Left cardiac atrium (tissue), 4 donors: ENCODE measurements around the gene TAB2. TPM values are rescaled to one million over a fixed set of nuclear protein-coding genes. Genes with fewer than 3 reads are reported as not detected.
"Not testable (repeated sequence)": the region's sequence is repeated elsewhere in the genome, so short reads cannot be mapped to it uniquely, and the experiment has no call there.

Experiments
- ATAC-seq, 2 donors: fragments of 200-7000 bp; cut with Tn5 transposase; one replicate each; pipeline ENCODE4 v1.9.1; 2020; ENCODE audit warnings: mild to moderate bottlenecking in 2 of 2, moderate library complexity in 2 of 2
- DNase-seq: peaks from one replicate; pipeline ENCODE4 v3.0.0-alpha.2; 2020
- intact Hi-C, 2 donors: fragments of 100-400 bp; cut with DNase I; formaldehyde crosslinking; loops; one replicate each; pipeline versions ENCODE4 v1.14.1 to v1.15.1; 2022 to 2023
- total RNA-seq, 2 donors: library from RNA; stranded (reverse); fragmentation: NEBNext Ultra II Directional; extraction: Animal tissue kit (Norgen Biotek cat#: 25700); gene quantifications; one replicate each; pipeline ENCODE4 v1.2.1, GENCODE V29; 2021
- donor health status: DM: no; HTN: yes; CAD: no.
- donor health status: DM: no; HTN: yes; CAD: no; lungs with severe emphysema.
- donor health status: DM: yes; HTN: yes; CAD: no.
- donor health status: Dilated cardiomyopathy.

The TAB2 gene
- total RNA-seq, 2 donors from 2014 or later: 45.6 to 56.3 TPM

DNA sequence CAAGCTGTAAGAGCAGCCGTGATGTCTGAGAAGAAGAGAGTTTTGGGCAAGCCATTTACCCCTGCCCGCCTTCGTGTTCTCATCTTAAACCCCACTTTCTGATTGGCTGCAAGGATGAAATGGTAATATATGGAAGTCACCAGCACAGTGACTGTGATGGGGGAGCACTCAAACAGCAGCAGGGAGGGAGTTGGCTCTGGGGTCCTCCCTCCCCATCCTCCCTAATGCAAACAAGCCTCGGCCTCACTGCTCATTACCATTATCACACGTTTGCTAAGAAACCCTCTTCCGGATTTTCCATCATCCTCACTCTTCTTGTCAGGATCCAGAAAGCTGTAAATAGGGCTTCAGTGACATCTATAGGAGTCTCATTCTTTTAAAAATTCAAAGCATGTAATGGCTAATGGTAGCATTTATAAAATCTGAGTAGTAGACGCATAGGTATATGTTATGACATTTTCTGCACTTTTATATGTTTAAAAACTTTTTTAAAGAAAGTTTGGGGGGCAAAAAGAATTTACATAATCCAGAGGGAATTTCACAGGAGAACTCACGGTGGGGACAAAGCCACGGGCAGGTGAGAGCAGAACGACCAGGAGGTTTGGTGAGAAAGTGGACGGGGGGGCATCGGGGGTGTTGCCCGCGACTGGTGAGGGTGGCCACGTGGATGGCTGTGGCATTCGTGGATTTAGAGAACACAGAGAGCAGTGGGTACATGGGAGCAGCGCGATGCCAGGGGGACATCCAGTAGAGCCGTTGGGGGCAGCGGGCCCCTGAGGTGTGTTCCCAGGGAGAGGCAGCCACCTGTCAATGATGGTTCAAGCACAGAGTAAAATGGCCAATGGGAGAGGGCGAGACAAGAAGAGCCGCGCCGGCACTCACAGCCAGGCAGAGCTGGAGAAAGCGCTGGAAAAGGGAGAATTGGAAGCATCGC is 112.2 kb downstream of the TAB2 start:
- intact Hi-C loops: loop anchor here in 1 of 2 donors (5.0 kb wide), 2 partner anchors 342 to 402 kb away; no protein-coding TSS in a partner anchor
- DNase-seq: no peak
- no peak for ATAC-seq

DNA sequence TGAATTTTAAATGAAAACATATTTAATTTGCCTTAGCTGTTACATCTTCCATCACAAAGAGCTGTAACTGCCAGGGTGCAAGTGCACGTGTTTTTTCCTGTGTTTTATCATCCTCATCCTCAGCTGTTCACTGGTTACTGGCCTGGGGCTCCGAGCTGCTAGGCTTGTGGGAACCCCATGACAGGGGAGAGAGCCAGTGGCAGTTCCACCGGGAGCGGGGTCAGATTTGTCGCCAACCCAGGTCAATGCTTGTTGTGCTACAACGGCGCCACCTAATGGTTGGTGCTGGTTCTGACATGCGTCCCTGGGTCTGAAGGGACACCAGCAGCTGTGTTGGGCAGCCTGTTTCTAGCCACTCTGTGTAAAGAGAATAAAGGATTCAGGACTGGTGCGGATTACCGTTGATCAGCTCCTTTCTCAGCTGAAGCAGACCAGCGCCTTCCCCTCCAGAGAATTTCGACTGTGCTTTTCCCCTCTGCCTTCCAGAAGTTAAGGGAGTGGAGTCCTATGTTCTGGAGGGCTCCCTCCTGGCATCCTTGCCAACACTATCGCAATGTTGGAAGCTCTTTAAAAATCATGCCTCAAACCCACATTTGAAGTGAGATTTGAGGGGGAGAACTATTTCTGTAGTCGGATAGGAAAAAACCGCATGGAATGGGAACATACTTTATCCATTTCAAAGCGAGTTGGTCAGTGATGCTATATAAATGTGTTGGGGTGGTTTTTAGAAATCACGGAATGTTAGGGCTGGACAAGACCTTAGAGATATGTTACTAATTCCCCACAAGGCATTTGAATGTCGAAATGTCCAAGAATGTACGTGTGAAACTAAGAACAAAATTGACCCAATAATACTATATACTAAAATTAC is 114.6 kb downstream of the TAB2 start:
- ATAC-seq: peak; percentile 93 to 94
- intact Hi-C loops: loop anchor here (1.0 to 5.0 kb wide), 3 partner anchors 350 to 405 kb away; no protein-coding TSS in a partner anchor
- peak; percentile 89 for DNase-seq

DNA sequence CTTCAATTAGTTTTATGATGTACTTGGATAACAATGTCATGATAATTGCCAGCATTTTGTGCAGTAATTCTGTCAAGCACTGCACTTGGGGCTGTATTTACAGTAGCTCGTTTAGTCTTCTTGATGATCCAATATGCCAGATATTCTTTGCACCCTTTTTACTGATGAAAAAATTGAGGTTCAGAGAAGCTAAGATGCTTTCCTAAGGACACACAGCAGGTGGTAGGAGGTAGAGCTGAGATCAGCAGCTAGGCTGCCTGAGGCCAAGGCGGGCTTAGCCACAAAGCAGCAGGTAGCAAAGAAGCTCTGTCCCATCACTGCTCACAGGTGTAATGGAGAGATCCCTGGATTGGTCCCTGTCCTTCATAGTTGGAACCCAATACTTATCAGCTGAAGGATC is 115.9 kb downstream of the TAB2 start:
- no peak for DNase-seq
- intact Hi-C loops: loop anchor here (2.0 to 5.0 kb wide), 2 partner anchors 405 to 406 kb away; no protein-coding TSS in a partner anchor
- ATAC-seq: no peak

DNA sequence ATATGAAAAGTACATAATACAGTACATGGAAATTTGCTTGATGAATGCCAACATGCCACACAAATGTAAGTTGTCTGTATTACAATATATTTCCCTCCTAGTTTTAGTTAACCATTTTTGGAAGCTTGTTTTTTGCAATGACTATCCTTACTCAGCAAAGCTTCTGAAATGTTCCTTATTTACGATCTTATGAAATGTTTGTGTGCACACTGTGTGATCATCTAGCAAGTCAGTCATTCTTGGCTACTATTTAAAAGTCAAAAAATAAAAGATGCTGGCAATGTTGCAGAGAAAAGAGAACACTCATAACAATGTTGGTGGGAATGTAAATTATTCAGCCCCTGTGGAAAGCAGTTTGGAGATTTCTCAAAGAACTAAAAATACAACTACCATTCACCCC is 116.4 kb downstream of the TAB2 start:
- no peak for ATAC-seq
- intact Hi-C loops: loop anchor here (2.0 to 5.0 kb wide), 2 partner anchors 405 to 407 kb away; no protein-coding TSS in a partner anchor
- DNase-seq: no peak

DNA sequence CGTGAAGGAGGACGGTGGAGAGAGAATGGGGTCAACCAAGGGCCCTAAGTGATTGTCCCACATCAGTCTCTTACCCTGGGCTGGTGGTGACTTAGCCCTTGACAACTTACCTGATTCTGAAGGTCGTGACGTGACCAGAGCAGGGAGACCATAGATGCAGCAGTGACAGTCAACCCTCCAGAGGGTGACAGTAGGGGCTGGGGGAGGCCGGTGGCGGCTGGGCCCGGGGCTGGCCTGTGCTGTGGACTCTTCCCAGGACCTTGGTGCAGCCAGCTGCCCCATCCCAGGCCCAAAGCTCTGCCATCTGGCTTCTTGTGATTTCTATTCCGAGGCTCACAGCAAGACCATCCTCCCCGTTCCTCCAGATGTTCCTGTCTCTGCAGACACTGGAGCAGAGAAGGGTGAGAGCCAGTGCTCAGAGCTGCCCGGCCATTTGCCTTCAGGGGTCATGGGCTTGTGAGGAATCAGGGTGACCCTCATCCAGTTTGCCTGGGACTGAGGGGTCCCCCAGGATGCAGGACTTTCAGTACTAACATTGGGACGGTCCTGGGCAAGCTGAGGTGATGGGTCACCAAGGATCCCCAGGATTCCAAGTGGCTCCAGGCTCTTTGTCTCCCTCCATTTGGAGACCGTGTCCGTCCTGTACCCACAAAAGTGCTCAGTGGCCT is 118.5 kb downstream of the TAB2 start:
- DNase-seq (no peak), ATAC-seq (no peak)
- intact Hi-C loops: no loop called here

DNA sequence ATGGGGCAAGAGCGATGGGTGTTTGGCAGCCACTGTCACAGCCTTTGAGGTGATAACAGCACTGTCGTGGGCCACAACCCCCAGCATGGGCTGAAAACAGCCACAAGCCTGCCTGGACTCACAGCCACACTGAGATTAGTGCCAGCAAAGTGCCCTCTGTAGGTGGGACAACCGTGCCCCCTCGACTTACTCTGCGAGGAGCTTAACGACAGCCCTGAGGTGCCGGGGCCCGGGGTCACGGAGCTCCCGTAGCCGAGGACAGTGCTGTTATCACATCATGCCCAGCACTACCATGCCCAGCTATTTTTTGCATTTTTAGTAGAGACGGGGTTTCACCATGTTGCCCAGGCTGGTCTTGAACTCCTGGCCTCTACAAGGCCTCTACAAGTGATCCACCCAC is 119.1 kb downstream of the TAB2 start:
- intact Hi-C loops: no loop called here
- no peak for DNase-seq
- no peak for ATAC-seq

DNA sequence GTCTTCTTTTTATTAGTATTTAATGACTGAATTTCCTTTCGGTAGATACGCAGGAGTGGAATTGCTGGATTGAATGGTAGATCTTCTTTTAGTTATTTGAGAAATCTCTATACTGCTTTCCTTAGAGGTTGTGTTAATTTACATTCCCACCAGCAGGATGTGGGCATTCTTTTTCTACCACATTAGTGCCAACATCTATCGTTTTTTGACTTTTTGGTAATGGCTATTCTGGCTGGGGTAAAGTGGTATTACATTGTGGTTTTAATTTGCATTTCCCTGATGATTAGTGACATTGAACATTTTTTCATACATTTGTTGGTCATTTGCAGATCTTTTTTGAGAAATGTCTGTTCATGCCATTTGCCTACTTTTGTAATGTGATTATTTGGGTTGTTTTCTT is 119.7 kb downstream of the TAB2 start:
- DNase-seq: no peak
- intact Hi-C loops: no loop called here
- no peak for ATAC-seq

DNA sequence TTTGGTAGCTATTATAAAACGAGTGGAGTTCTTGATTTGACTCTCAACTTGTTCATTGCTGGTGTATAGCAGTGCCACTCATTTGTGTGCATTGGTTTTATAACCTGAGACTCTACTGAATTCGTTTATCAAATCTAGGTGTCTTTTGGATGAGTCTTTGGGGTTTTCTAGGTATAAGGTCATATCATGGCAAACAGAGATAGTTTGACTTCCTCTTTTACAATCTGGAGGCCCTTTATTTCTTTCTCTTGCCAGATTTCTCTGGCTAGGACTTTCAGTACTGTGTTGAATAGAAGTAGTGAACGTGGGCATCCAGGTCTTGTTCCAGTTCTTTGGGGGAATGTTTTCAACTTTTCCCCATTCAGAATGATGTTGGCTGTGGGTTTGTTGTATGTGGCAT is 121.3 kb downstream of the TAB2 start:
- ATAC-seq: no peak
- DNase-seq: no peak
- intact Hi-C loops: no loop called here

DNA sequence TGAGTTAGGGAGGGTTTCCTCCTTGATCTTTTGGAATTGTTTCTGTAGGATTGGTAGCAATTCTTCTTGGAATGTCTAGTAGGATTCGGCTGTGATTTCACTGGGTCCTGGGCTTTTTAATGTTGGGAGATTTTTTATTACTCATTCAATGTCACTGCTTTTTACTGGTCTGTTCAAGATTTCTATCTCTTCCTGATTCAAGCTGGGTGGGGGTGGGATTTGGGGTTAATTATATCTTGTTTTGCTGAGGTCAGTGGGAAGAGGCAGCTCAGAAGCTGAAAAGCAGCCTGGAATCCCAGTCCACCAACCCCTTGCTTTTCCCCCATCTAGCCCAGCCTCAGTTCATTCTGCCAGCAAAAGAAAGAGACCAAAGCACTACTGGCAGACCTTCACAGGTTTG is 122.1 kb downstream of the TAB2 start:
- ATAC-seq: no peak
- no peak for DNase-seq
- intact Hi-C loops: no loop called here

DNA sequence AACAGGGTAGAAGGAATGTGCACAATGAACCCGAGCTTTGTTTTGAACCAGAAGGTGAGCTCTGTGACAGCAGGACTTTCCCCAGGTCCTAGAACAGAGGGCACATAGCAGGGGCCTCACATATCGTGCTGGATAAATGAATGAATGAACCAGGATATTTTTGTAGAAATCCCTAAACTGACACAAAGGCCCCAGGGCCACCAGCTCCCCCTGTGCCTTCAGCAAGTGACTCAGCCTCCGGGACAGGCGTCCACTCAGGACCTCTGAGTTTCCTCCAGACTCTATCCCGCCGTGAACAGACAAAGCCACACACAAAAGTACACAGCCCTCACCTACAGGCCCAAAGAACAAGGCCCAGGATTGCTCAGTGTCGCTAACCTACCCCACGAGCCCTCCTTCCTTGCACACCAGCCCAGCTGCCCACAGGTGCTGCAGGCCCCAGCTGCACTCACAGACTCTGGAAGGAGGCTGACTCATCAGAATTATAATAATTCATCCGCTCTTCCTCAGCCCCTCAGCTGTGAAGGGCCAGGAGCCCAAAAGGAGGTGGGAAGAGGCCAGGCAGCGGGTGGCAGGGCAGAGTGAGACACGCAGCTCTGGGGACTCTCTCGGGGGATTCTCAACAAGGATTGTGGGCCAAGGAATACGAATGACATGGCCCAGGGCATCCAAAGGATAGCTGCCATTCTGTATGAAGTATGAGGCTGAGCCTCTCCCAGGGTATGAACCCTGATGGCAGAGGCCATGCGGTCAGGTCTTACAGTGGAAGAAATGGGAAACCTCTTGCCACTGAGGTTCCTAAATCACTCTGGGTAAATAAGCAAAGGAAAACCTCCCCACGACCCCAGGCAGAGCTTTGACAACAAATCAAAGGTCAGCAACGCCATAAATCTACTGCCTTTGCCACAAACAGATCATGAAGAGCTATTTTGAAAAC is 123.5 kb downstream of the TAB2 start:
- no peak for ATAC-seq
- DNase-seq: no peak
- intact Hi-C loops: no loop called here

DNA sequence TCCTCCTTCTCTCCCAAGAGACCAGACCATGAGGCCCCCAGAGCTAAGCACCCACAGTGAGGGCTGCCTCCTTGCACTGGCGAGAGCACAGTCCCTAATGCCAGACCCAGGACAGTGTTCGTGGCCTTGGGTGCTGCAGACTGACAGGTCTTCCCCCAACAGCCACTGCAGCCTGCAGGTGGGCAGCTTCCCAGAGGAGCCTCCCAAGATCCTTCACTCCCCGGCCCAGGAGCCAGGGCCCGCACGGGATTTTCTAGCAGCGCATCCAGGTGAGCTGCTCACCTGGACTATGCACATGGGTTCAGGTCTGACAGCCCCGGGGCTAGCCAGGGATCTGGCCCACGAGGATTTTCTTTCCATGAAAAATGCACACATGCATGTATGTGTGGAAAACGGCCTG is 124.2 kb downstream of the TAB2 start:
- intact Hi-C loops: no loop called here
- ATAC-seq: no peak
- no peak for DNase-seq

DNA sequence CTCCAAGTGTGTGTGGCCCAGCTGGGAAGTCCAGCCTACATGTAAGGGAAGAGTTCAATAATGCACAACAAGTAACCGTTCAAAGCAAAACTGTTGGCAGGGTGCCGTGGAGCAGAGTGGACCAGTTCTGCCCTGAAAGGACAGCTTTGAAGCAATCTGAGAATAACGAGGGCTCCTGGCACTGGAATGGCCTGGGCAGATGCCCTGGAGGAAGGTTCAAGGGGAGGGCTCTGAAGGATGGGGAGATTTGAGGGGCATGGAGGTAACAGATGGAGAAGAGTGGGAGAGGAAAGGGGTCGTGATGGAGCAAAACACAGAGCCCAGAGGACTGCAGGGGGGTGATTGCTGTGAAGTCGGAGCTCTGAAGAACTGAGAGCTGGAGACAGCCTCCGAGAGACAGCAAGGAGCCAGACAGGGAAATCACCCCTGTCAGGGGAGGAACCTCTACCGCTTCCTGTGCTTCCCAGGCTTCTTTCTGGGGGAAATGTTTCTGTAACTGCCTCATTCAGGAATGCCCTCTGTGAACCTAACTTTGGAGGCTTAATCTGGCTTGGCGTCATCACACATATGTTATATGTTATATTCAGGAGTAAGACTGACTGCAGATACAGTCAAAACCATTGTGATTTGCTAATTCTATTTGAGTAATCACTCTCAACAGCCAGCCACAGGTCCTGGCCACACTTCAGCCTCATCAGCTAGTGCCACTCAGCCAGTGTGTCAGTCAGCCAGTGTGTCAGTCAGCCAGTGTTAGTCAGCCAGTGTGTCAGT is 126.1 kb downstream of the TAB2 start:
- ATAC-seq (no peak), DNase-seq (no peak)
- intact Hi-C loops: no loop called here

DNA sequence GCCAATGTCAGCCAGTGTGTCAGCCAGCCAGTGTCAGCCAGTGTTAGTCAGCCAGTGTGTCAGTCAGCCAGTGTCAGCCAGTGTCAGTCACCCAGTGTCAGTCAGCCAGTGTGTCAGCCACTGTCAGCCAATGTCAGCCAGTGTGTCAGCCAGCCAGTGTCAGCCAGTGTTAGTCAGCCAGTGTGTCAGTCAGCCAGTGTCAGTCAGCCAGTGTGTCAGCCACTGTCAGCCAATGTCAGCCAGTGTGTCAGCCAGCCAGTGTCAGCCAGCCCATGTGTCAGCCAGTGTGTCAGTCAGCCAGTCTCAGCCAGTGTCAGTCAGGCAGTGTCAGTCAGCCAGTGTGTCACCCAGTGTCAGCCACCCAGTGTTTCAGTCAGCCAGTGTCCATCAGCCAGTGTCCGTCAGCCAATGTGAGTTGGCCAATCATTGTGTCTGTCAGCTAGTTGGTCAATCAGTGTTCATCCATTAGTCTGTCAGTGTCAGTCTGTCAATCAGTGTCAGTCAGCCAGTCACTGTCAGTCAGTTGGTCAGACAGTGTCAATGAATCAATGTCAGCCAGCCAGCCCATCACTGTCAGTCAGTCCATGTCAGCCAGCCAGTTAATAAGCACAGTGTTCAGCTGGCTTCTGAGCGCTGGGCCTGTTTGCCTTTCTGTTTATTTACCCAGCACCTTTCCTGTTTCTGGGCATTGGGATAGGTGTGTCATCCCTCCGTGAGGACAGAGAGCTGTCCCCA is 127.0 kb downstream of the TAB2 start:
- ATAC-seq, intact Hi-C loops, DNase-seq: not testable (repeated sequence)

DNA sequence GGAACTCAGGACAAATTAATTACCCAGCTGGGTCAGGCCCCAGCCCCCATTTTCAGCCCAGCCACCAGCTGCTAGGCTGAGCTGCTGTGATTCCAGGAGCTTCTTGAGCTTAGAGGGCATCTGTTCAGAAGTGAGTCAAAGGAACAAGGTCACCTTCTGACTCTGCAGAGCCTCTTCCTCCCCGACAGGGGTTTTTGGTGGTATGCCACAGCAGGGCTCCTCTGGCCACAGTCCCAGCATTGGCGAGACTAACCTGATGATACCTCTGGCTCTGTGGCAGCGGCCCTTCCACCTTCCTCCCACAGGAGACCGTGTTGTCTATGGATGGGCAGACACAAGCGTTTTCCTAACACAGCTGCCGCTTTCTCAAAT is 127.6 kb downstream of the TAB2 start:
- ATAC-seq (no peak), DNase-seq (no peak)
- intact Hi-C loops: no loop called here

DNA sequence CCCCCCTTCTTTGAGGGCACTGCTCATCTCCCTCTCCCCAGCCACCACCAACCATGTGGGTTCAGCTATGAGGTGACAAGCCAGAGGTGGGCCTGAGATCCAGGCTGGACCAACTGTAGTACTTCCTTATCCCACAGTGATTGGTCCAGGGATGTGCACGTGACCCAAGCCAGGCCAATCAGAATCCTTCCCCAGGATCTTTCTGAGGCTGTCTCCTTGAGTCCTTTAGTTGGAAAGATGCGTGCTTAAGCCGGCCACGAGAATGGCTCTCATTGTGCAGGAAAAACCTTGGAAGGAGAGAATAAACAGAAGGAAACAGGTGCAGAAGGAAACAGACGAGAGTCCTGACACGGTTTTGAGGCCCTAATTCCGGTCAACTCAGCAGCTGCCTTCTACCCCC is 128.1 kb downstream of the TAB2 start:
- ATAC-seq (no peak), DNase-seq (no peak)
- intact Hi-C loops: no loop called here

DNA sequence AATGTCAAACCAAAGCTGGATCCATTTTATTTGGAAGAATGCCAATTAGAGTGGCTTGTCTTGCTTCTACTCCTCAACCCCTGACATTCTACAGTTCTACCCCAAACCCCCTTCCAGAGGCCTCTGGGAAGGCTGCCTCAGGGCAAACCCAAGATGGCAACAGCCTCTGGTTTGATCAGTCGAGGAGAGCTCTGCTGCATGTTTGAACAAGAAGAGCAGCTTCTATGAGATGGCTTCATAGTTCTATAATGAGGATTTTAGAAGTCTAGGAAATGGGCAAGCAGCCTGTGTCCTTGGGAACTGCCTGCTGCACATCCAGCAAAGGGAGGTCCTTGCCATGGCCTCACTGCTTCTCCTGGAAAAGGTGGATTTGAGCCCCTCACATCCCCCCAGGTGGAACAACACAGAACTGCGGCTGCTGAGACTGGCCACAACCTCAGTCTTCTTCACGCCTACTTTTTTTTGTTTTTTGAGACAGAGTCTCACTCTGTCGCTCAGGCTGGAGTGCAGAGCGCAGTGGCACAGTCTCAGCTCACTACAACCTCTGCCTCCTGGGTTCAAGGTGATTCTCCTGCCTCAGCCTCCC is 129.4 kb downstream of the TAB2 start:
- intact Hi-C loops: no loop called here
- no peak for DNase-seq
- ATAC-seq: no peak
